HG02885 (cell line): Measurements from ENCODE around the gene ACOXL.
"Not testable (repeated sequence)": the region's sequence is repeated elsewhere in the genome, so short reads cannot be mapped to it uniquely, and the experiment has no call there.

Experiments
- ATAC-seq: cut with Tn5 transposase; IDR thresholded peaks from one replicate; pipeline ENCODE4 v1.9.1; 2021; ENCODE audit warnings: mild to moderate bottlenecking; ENCODE audit not compliant: unreplicated experiment, poor library complexity

Gene ACOXL

DNA sequence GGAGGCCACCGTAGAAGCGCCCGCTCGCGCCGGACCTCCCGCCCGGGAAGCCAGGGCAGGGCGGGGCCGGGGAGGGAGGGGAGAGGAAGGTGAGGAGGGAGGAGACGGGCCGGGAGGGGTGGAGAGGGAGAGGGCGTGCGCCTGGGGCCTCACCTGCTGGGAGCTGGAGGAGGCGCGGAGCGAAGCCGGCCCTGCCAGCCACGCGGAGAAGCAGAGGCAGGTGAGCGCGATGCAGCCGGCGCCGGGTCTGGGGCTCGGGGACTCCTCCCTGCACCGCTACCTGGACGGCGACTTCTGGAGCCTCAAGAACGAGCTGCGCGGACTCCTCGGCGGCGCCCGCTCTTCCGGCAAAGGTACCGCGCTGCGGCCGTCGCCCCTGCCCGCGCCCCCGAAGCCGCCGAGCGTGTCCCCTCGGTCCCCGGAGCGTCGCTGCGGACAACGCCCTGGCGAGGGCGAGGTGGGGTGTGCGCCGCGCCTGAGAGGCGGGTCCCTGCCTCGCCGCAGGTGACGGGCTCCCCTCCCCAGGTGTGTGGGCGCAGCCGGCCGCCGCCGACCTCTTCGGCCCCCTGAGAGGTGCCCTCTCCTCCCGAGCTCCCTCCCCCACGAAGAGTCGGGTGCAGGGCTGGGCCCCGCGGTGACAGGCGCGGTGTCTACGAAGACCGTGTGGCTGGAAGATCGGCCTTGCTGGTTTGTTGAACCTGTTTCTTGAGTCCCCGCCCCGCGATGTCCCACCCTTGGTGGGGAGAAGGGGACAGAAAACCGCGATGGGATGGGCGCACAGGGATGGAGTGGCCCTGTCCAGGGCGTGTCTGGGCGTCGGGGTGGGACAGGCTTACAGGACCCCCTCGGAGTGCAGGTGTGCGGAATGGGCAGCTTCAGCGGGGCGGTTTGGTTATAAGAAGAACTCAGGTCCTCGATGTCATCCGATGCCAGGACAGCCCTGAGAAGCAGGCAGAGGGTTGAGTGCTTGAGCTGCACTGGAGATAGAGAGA is at the start of gene ACOXL:
Gene ACOXL, plus strand, starts transcription at position 152 of the 992 bp plus-strand sequence. CDS start 35,817 bp downstream, outside the sequence.
- no peak for ATAC-seq

DNA sequence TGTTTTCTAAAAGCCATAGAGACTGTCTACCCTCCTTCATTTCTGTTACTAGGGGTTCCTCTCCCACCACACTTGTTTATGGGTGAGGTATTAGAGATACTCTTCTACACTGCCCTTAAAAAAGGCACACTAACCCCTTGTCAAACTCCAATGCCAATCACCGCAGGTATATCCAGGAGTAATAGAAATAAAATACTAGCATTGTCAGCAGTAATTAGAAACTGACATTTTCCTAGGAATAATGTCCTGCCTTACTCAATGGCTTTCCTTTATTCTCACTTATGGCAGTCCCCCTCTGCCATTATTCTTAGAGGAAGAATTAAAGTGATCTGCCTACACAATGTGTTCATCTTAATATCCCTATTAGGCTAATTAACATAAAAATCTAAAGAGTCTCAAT is 49.5 kb upstream of the ACOXL start:
- ATAC-seq, result no peak

DNA sequence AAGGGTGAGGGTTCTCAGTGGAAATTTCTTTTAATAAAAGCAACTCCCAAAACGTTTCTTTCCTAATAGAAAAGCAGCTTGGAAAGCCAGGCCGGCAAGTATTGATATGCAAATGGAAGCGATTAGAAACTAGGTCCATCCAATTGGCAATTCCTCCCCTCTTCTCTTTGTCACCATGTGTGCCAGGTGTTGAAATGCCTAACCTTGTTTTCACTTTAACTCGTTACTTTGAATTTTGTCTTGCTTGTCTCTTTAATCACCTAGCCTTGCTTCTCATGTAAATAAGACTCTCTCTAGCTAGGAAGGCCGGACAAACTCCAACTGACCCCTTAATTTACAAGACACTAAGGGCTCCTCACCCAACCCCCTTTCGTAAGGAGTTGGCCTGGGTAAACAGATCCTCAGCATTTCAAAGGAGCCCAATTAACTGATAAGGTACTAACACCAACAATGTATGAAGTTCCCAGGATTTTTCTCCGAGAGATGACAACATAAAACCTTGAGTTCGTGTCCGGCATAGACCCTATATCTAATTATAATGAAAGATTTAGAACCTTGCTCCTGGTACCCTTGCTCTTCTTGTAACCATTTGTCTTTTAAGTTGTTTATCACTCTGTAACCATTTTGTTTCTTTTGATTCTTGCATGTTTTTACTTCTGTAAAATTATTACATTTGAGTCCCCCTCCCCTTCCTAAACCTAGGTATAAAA is 44.4 kb upstream of the ACOXL start:
- not testable (repeated sequence) for ATAC-seq

DNA sequence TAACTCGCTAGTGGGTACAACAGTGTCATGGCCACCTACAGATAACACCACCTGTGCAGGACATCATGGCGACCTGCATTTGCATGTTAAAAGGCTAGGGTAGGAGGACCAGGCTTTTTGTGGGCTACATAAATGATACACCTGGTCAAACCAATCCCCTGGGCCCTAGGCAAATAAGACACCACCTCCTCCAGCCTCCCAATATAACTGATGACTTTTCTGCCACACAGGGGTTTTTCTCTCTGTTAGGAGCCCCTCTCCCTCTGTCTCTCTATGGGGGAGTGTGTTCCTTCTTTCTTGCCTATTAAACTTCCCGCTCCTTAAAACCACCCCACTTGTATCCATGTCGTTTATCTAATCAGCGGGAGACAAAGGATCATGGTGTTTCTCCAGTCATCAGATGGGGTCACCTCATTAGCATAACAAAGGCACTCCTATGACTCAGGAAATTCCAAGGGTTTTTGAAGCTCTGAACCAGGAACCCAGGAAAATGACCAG is 43.7 kb upstream of the ACOXL start:
- no peak for ATAC-seq

DNA sequence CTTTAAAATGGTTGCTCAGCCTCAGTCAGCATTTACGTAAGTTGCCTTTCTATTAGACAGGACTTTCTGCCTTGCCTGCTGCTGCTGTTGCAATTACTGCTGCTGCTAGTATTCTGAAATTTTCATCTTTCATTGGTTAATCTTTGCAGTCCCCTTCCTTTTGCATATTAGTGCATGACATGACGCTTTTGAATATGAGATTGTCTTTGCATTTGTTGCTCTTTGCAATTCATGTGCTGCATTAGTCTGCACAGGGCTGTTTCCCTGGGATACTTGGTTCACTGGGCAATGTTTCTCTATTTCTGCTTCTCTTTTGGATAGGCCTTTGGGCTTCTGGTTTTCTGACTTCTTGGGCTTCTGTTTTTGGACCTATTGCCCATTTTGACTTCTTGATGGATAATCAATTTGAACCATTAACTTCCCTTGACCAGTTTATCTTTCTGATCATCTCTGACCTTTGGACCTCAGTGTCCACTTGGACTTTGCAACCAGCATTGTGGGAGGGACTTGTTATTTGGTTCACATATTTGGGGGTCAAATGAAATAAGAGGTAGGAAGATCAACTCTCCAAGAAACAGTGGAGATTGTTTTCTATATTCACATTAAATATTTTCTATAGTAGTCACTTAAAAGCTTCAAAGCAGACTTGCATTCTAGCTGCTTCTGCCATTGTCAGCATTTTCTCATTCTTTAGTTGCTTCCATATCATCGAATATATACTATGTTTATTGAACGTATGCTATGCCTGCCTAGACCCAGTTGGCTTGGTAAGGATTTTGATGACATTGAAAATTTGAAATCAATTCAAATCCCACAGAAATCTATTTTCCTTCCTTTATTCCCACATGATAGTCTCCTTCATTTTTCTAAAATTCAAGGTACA is 42.0 kb upstream of the ACOXL start:
- ATAC-seq, result no peak

DNA sequence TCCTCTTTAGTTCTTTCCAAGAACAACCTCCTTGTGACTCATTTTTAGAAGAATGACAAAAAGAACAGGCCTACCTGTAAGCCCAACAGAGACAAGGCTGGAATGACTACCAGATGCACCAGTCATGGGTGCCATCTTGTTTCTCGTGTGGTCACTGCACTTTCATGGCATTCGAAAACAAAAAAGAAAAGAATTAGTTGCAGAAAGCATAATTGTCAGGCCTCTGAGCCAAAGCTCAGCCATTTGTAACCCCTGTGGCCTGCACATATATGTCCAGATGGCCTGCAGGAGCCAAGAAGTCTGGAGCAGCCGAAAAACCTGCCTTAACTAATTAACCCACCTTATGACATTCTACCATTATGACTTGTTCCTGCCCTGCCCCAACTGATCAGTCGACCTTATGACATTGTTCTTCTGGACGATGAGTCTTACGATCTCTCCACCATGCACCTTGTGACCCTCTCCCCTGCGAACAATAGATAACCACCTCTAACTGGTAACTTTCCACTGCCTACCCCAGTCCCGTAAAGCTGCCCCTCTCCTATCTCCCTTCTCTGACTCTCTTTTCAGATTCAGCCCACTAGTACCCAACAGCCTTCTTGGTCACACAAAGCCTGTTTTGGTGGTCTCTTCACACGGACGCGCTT is 40.6 kb upstream of the ACOXL start:
- ATAC-seq, result no peak

DNA sequence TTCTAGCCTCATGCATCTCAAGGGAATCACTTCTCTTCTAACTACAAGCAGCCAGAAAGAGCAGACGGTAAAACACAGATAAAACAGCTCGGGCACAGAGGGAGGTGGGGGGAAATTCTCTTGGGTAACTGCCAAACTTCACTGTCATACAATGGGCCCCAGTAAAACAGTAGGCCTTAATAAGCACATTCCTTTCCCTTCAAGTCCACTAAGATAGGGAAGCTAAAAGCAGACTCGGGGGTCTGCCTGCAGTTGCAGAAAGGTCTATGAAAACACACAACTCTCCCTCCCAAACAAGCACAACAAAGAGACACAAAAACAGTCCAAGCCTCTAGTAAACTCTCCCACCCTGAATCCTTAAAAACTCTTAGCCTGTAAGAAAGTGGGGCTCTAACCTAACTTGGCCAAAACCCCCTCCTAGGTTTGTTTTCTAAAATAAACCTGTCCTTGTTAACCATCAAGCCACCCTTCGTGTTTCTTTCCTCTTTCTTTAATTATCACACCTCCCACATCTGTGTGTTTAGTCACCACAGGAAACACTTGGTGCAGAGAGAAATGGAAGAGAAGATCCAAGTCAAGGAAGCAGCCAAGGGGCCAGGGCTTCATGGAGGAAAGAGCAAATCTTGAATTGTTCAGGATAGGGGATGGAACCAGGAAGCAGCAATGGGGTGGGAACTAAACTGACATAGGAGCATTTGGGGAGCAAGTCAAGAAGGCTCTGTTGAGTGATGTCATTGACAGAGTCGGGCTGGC is 37.1 kb upstream of the ACOXL start:
- ATAC-seq, result not testable (repeated sequence)

DNA sequence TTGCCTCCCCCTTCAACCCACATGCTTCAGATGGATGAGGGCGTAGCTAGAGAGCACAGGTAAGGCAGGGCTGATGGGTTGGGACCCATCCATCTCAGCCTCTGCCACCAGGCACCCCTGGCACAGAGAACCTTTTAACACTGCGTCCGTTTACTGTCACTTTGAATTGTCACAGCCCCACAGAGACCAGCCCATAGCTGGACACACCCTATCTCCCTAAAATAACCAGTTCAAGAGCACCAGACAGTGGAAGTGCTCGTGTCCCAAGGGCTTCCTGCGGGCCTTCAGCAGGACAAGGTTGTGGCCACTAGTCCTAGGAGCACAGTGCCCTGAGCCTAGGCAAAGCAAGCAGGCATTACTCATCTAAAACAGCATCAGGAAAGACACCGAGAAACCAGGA is 34.1 kb upstream of the ACOXL start:
- not testable (repeated sequence) for ATAC-seq

DNA sequence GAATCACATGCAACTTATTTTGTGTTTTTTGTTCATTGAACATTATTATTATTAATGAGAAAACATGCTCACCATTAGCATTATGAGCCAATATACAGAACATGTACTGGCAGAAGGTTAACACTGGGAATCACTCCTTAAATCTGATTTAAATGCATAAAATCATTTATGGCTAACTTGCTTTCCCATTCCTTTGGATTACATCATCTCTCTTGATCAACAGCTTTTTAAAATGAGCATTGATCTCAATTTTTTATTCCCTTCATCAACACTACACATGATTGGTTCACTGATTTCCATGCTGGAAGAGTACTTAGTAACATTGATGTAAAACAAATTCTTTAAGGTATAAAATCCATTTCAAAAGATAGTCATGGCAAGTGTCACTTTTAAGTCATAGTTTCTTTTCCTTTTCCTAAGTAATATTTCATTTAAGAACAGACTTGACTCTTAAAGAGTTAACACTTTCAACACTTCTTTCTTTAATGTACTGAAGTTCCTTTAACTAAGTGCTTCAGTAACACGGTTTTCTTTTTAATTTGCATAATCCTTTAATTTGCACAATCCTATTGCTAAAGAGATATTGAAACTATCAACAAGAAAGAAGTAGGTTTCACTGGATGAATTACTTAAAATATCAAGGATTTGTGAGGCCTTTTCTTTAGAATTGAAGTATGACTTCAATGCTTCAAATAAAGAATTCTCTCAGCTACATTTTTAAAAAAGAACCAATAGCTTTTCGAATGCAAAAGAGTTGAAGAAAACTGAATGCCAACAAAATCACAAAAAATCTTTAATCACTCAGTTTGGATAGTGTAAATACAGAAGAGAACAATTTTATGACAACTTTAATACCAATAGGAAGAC is 29.6 kb upstream of the ACOXL start:
- ATAC-seq, result no peak

DNA sequence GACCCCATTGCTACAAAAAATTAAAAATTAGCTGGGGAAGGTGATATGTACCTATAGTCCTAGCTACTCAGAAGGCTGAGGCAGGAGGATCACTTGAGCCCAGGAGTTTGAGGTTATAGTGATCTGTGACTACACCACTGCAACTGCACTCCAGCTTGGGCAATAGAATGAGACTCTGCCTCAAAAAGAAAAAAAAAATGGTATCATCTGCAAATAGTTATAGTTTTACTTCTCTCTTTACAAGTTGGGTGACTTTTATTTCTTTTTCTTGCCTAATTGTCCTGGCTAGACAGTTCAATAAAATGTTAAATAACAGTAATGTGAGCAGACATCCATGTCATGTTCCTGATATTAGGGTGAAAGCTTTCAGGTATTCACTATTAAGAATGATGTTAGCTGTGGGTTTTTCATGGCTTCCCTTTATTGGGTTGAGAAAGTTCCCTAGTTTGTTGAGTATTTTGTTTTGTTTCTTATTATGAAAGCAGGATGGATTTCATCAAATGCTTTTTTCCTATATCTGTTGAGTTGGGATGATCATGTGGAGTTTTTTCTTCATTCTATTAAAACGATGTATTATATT is 24.9 kb upstream of the ACOXL start:
- ATAC-seq, result no peak

DNA sequence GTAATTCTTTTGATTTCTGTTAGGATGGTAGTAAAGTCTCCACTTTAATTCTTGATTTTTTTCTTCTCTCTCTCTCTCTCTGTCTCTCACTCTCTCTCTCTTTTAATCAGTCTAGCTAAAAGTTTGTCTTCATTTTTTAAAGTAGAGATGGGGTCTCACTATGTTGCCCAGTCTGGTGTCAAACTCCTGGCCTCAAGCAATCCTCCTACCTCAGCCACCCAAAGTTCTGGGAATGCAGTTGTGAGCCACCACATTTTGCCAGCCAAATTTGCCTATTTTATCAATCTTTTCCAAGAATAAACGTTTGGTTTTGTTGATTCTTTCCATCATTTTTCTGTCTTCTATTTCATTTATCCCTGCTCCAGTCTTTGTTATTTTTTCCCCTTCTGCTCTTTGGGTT is 23.9 kb upstream of the ACOXL start:
- ATAC-seq, result no peak

DNA sequence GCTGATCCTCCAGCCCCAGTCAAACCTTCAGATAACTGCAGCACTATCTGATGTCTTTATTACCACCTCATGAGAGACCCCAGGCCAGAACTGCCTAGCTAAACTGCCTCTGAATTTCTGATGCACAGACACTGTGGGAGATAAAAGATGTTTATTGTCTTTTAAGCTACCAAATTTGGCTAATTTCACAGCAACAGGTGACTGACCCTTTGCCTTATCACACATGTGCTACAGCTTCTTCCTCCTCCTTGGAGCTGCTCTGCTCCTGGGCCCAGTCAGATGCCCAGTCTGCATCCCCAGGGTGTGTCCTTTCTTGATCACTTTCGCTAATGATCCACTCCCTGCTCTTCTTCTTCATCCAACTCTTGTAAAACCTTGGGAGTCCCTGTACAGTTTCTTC is 19.6 kb upstream of the ACOXL start:
- ATAC-seq, result no peak

DNA sequence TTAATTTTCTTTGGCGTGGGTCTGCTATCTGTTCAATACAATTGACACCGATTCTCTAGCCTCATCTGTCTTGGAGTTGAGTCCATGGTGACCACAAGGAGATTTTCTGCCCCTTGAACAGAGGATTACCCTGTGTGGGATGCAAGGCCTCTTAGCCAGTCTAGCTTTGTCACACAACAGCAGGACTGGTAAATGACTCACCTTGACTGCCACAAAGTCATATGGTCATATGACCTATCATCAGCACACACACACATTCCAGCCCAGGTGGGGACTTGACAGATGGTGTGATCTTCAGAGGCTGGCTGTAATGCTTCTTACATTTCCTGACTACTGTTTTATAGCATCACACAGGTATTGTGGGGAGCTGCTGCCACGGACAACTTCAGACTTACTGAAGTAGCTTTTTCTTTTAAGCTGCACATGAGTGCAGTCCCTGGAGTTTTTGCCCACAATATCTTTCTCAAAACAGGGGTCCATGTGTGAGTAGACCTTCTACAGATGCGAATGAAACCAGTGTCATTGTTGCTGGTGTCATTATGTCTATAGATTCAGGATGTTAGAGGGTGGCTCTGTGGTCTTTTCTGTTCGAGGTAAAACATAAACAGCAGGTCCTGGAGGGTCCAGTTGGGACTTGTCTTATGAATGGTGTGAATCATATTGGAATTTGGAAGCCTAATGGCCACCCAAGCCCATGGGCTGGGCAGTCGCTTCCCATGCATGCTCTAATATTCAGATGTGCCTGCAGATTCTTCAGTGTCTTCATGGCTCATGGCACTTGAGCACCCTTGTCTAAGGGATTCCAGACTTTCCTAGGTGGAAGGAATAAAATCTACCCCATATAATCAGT is 18.6 kb upstream of the ACOXL start:
- no peak for ATAC-seq

DNA sequence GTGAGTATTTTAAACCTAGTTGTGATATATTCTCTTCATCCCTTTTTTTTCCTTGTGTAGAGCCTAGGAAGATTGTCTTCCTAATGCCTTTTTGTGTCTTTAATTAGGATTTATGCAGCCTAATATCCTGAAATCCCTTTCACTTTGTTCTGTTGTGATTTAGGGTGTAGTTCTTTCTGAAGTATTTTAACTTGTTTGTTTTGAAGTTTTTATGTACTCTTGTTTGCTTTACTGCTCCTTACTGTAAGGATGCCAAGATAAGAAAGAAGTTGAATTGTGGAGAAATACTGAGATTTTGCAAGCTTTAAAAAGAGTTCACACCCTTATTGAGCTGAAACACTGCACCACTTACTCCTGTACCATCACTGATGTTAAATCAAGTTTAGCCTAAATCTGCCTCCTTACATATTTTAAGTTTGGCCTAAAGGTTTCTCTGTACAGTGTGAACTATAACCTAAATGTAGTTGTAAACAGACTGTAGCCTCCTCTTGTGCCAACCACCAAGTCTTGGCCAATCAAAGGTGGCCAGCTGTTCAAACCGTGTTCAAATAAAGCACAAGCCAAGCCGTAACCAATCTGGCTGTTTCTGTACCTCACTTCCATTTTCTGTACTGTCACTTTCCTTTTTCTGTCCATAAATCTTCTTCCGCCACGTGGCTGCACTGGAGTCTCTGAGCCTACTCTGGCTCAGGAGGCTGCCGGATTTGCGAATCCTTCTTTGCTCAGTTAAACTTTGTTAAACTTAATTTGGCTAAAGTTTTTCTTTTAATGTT is 17.7 kb upstream of the ACOXL start:
- no peak for ATAC-seq

DNA sequence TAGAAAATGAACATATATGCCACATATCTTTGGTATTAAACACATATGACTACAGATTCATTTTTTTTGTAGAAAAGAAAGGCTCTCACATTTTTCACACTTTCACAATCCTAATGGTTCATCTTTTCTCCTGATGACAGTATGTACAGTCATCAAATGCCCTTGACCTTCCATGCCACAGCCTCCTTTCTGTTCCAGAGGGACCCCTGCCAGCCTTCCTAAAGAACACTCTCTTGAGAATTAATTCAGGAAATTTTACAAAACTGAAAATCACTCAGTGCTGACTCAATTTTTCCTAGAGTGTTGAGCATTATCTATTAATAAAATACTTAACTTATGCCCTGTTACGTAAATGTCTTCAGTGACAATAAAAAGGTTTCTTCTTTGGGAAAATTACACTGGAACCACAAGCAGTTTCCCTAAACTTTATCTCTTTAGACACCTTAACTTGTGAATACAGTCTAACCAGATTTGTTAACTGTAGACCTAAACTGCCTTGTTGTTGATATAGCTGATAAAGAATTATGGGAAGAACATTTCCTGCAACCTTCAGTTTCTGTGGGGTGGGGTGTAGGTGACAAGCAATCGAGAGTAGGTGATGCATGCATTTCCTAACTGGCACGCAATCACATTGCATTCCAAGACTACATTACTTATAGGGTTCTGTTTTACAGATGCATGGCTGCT is 15.3 kb upstream of the ACOXL start:
- ATAC-seq, result no peak

DNA sequence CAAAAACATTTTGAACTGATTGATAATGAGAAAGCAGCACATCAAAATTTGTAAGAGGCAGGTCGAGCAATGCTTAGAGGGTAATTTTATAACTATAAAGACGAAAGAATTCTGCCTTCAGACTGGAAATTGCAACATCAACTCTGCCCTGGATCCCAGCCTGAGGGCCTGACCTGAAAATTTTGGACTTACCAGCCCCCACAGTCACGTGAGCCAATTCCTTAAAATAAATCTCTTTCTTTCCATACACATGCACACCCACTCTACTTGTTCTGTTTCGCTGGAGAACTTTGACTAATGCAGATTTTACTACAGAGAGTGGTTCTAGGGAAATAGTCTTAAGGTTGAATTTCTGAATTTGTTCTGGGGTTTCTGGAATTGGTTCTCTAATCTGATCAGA is 14.6 kb upstream of the ACOXL start:
- ATAC-seq, result no peak
